Neuron (in vitro differentiated cells): ENCODE measurements around the gene PORCN.

Experiments used
- H2AFZ ChIP-seq: one replicate; pipeline ENCODE4 v1.6.1; 2013; ENCODE audit warnings: low read depth, mild to moderate bottlenecking, inconsistent platforms, low read length, moderate library complexity
- H3K27me3 ChIP-seq: one replicate; pipeline ENCODE4 v1.6.1; 2013; ENCODE audit warnings: low read length; ENCODE audit not compliant: insufficient read depth
- H3K36me3 ChIP-seq: one replicate; pipeline ENCODE4 v1.6.1; 2013; ENCODE audit warnings: low read length; ENCODE audit not compliant: insufficient read depth
- H3K4me1 ChIP-seq: one replicate; pipeline ENCODE4 v1.6.1; 2013; ENCODE audit warnings: low read length; ENCODE audit not compliant: insufficient read depth
- H3K4me3 ChIP-seq: 2 replicates; pipeline ENCODE4 v1.5.1; 2013; ENCODE audit warnings: mild to moderate bottlenecking, low read length, moderate library complexity
- H3K9me3 ChIP-seq: one replicate; pipeline ENCODE4 v1.6.1; 2013; ENCODE audit warnings: low read length

The PORCN gene

DNA sequence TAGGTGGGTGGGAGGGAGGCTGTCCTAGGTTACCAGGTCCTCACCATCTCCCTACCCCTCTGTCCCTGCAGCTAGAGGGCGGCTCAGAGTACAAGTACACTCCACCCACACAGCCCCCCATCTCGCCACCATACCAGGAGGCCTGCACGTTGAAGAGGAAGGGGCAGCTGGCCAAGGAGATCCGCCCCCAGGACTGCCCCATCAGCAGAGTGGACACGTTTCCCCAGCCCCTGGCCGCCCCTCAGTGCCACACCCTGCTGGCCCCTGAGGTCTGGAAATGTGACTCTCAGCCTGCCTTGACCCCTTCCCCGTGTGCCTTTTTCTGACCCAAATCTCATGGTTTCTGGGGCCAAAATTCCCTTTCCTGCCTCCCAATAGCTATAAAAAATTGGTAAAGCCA, 26.3 kb upstream of the PORCN start:
- Histone ChIP-seq H3K4me3 (no peak overlapping the region), H3K27me3 (no peaks in the 10 kb centered on the region), H3K4me1 (no peaks in the 10 kb centered on the region), H3K9me3 (no peaks in the 10 kb centered on the region), H3K36me3 (peaks cover 22% of the 10 kb centered on the region), H2AFZ (no peak overlapping the region)

DNA sequence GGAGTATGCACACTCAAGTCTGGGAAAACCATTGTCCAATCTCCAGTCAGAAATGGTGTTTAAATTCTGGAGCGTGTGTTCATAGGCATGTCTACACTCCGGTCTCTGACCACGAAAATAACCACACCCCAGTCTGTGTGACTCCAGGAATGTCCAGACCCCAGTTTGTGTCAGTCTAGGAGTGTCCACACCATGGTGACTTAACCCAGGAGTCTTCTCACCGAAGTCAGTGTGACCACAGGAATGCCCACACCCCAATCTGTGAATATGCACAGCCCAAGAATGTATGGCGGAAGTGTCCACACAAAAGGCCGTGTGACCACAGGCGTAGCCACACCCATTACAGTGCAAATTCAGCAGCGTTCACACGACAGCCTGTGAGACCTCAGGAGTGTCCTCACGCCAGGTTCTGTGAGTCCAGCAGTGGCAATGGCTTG, 21.4 kb upstream of the PORCN start:
- Histone ChIP-seq H3K4me1 (no peaks in the 10 kb centered on the region), H3K36me3 (peaks cover 8% of the 10 kb centered on the region), H2AFZ (no peak overlapping the region), H3K9me3 (no peaks in the 10 kb centered on the region), H3K27me3 (no peaks in the 10 kb centered on the region), H3K4me3 (no peak overlapping the region)

DNA sequence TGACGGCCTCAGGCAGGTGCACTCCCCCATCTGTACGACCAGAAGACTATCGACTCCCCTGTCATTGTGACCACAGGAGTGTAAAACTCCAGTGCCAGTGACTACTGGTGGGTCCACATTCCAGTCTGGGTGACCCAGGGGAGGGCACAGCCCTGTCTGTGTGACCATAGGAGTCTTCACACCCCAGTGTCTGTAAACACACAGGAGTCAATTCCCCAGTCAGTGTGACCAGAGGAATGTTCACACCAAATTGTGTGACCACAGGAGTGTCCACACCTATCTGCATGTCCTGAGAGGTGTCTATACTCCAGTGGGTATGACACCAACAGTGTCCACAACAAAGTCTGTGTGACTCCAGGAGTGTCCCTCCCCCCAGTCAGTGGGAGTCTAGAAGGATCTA, 20.8 kb upstream of the PORCN start:
- peaks cover 3% of the 10 kb centered on the region for H3K36me3 ChIP-seq
- no peaks in the 10 kb centered on the region for H3K9me3 ChIP-seq
- H3K27me3 ChIP-seq, result no peaks in the 10 kb centered on the region
- no peaks in the 10 kb centered on the region for H3K4me1 ChIP-seq
- H2AFZ ChIP-seq, result no peak overlapping the region
- no peak overlapping the region for H3K4me3 ChIP-seq

DNA sequence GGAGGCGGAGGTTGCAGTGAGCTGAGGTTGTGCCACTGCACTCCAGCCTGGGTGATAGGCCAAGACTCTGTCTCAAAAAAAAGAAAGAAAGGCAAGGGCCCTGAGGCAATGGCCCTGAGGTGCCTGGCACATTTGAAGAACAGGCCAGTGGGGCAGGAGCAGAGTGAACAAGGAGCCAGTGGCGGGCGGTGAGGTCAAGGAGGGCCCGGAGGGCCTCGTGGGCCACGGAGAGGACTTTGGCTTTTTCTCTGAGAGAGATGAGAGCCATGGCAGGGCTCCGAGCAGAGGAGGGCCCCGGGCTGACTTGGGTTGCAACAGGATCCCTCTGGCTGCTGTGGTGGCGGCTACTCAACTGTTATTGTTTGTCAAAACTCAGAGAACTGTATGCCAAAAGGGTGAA, 19.5 kb upstream of the PORCN start:
- Histone ChIP-seq H3K27me3 (no peaks in the 10 kb centered on the region), H2AFZ (no peak overlapping the region), H3K4me1 (no peaks in the 10 kb centered on the region), H3K4me3 (no peak overlapping the region), H3K9me3 (no peaks in the 10 kb centered on the region), H3K36me3 (no peaks in the 10 kb centered on the region)

DNA sequence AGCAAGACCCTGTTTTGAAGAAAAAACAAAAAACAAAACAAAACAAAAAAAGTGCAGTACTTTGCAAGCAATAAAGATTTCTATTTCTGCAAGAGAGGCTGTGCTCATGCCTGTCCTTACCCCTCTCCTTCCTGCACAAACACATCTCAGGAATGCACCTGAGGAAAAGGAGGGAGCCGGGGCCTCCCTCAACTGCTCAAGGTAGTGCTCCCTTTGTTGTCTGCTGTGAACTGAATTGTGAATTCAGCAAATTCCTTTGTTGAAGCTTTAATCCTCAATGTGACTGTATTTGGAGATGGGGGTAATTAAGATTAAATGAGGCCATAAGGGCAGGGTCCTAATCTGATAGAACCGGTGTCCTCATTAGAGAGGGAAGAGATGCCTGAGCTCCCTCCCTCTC, 18.9 kb upstream of the PORCN start:
- Histone ChIP-seq H3K9me3 (no peaks in the 10 kb centered on the region), H3K4me3 (no peak overlapping the region), H2AFZ (no peak overlapping the region), H3K27me3 (no peaks in the 10 kb centered on the region), H3K36me3 (no peaks in the 10 kb centered on the region), H3K4me1 (no peaks in the 10 kb centered on the region)

DNA sequence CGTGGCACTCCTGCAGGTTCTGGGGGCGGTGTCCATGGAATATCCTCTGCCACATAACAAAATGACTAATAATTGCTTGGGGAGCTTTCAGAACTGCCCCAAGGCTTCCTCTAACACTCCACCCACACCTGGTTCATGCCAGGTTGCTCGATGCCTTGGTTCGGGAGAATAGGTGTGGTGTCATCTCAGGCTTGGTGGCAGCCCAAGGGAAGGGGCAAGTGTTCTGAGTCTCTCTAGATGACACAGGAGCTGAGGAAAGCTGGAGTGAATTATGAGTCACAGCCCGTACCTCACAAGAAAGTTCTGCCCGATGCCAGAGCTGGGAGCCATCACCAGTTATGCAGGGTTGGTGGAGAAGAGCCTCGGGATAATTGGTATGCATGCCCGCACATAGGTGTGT, 18.1 kb upstream of the PORCN start:
- no peak overlapping the region for H3K4me3 ChIP-seq
- H3K36me3 ChIP-seq, result no peaks in the 10 kb centered on the region
- H3K4me1 ChIP-seq, result no peaks in the 10 kb centered on the region
- no peaks in the 10 kb centered on the region for H3K9me3 ChIP-seq
- no peak overlapping the region for H2AFZ ChIP-seq
- H3K27me3 ChIP-seq, result no peaks in the 10 kb centered on the region

DNA sequence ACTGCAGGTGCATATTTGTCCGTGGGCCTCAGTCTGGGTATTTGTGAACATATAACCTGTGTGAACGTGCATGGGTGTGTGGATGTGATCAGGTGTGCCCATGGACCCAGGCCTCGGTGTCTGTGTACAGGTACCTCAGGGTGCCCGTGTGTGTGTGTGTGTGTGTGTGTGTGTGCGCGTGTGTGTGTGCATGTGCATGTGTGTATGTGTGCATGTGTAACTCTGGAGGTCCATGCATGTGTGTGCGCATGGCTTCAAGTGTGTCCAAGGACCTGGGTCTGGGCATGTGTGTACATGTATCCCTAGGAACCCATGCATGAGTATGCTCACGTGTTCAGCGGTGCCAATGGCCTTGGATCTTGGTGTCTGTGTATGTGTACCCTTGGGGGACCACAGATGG, 17.0 kb upstream of the PORCN start:
- no peak overlapping the region for H3K4me3 ChIP-seq
- H3K27me3 ChIP-seq, result no peaks in the 10 kb centered on the region
- H2AFZ ChIP-seq, result no peak overlapping the region
- no peaks in the 10 kb centered on the region for H3K36me3 ChIP-seq
- H3K4me1 ChIP-seq, result no peaks in the 10 kb centered on the region
- no peaks in the 10 kb centered on the region for H3K9me3 ChIP-seq

DNA sequence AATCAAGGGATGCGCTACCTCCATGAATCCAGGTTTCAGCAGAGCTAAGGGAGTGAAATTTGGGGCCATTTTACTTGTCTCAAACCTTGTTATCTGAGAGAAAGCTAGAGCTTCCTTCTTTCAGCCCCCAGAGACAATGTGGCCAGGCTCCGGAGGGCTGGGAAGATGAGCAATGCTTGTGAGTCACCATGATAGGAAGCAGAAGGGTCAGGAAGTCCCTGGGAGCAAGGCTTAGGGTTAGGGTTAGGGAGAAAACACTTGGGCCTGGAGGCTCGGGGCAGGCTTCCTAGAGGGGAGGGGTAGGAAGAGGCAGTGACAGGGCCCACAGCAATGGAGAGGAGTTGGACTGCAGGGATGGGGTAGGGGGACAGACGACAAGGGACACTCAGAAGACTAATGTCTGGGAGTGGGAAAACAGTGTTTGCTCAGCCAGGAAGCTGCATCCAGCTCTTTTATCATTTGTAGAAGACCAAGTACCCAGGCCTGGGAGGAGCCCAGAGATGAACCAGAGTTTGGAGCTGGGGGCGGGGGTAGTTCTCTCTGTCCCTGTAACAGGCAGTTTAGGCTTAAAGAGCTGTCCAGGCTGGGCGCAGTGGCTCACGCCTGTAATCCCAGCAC, 16.4 kb upstream of the PORCN start:
- H3K4me1 ChIP-seq, result no peaks in the 10 kb centered on the region
- no peaks in the 10 kb centered on the region for H3K9me3 ChIP-seq

DNA sequence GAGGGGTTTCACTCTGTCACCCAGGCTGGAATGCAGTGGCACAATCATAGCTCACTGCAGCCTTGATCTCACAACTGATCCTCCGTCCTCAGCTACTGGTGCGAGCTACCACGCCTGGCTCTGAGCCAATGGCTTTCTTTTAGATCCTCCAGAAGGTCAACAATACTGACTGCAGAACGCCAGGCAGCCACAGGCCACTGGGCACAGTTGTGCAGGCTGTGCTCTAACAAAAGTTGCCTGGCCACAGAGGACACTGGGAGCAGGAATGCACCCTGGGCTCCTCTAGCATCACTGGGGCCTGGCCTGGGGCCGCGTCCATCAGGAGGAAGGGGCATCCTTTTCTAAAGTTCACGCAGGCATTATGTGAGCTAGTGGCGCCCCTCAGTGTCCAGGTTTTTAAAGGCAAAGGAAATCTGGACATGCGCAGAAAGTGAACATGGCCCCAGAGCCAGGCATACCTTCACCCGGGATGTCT, 14.9 kb upstream of the PORCN start:
- no peak overlapping the region for H2AFZ ChIP-seq
- no peaks in the 10 kb centered on the region for H3K36me3 ChIP-seq
- H3K4me3 ChIP-seq, result no peak overlapping the region
- H3K27me3 ChIP-seq, result no peaks in the 10 kb centered on the region
- no peaks in the 10 kb centered on the region for H3K9me3 ChIP-seq
- H3K4me1 ChIP-seq, result no peaks in the 10 kb centered on the region

More for the DNA sequence above, 16.4 kb upstream of the PORCN start:
- no peak overlapping the region for H2AFZ ChIP-seq
- H3K27me3 ChIP-seq, result no peaks in the 10 kb centered on the region
- H3K4me3 ChIP-seq, result no peak overlapping the region
- H3K36me3 ChIP-seq, result no peaks in the 10 kb centered on the region

DNA sequence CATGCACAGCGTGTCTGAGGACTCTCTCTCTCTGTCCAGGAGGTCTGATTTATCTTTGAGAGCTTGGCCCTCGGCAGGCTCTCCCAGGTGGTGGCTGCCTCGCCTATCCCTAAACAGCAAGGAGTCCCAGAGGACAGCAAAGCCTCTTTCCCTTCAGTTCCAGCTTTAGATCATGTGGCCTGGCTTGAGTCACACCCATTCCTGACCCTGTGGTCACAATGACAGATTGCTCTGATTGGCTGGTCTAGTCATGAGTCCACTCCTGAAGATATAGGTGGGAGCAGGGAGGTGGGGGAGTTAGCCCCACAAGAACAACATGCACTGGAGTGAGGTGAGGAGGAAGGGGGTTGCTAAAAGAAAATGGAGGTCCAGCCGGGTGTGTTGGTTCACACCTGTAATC, 12.1 kb upstream of the PORCN start:
- H3K27me3 ChIP-seq, result no peaks in the 10 kb centered on the region
- no peaks in the 10 kb centered on the region for H3K36me3 ChIP-seq
- H3K9me3 ChIP-seq, result no peaks in the 10 kb centered on the region
- H3K4me3 ChIP-seq, result no peak overlapping the region
- H2AFZ ChIP-seq, result no peak overlapping the region
- H3K4me1 ChIP-seq, result no peaks in the 10 kb centered on the region

DNA sequence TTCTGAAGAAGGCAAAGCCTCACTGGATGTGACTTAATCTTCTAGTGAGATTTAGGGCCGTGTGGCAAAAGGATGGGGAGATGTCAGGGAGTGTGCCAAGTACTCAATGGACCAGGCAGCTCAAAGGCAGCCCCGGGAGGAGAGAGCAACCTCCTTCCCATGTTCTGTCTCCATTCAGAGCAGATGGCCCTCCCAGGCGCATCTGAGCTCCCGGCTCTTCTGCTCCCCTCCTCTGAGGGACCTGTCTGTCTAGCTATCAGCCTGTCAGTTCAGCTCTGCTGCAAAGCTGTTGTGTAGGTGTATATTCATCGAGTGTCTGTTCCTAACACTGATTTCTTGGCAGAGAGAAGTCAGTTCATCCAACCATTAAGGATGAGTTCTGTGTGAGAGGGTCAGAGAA, 10.9 kb upstream of the PORCN start:
- H3K36me3 ChIP-seq, result no peaks in the 10 kb centered on the region
- H3K27me3 ChIP-seq, result no peaks in the 10 kb centered on the region
- H3K4me1 ChIP-seq, result no peaks in the 10 kb centered on the region
- no peak overlapping the region for H2AFZ ChIP-seq
- no peak overlapping the region for H3K4me3 ChIP-seq
- no peaks in the 10 kb centered on the region for H3K9me3 ChIP-seq

DNA sequence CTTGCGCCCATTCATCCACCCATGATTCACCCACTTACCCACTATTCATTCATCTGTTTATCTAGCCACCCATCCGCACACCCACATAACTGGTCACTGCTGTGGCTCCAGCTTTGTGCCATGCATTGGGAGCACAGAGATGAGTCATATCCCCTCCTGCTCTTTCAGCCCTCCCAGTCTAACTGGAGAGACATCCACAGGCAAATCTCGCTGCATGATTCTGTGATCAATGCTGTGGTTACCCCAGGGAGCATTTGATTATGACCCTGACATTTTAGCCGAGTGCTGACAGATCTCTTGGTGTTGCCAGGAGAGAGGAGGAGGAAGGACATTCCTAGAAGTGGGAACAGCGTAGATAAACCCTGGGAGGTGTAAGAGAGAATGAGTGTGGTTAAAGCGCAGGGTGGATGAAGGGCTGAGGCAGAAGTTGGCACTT, 10.4 kb upstream of the PORCN start:
- Histone ChIP-seq H3K4me3 (no peak overlapping the region), H3K36me3 (no peaks in the 10 kb centered on the region), H3K27me3 (no peaks in the 10 kb centered on the region), H2AFZ (no peak overlapping the region), H3K9me3 (no peaks in the 10 kb centered on the region), H3K4me1 (no peaks in the 10 kb centered on the region)

DNA sequence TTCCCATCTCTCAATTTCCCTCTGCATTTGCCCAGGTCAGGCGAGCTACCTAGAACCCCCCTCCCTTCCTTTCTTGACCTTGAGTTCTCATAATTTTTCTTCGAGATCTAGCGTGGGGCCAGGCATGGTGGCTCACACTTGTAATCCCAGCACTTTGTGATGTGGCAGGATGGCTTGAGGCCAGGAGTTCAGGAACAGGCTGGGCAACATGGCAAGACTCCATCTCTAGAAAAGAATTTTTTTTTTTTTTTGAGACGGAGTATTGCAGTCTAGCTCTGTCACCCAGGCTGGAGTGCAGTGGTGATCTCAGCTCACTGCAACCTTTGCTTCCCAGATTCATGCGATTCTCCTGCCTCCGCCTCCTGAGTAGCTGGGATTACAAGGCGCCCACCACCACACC, 4.5 kb upstream of the PORCN start:
- H3K4me1 ChIP-seq, result no peaks in the 10 kb centered on the region
- no peak overlapping the region for H3K4me3 ChIP-seq
- H2AFZ ChIP-seq, result no peak overlapping the region
- H3K9me3 ChIP-seq, result no peaks in the 10 kb centered on the region
- no peaks in the 10 kb centered on the region for H3K27me3 ChIP-seq
- no peaks in the 10 kb centered on the region for H3K36me3 ChIP-seq

DNA sequence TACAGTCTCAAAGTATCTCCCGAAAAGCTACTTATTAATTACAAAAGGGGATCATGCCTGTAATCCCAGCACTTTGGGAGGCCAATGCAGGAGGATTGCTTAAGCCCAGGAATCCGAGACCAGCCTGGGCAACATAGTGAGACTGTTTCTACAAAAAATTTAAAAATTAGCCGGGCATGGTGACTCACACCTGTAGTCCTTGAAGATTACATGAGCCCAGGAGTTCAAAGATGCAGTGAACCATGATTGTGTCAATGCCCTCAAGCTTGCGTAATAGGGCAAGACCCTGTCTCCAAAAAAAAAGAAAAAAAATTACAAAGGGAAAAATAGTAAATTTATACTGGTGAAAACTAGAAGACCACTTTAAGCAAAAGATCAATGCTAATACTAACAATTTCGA, 3.3 kb upstream of the PORCN start:
- no peaks in the 10 kb centered on the region for H3K27me3 ChIP-seq
- H2AFZ ChIP-seq, result no peak overlapping the region
- H3K9me3 ChIP-seq, result no peaks in the 10 kb centered on the region
- no peak overlapping the region for H3K4me3 ChIP-seq
- H3K36me3 ChIP-seq, result no peaks in the 10 kb centered on the region
- no peaks in the 10 kb centered on the region for H3K4me1 ChIP-seq
